Heart right ventricle (tissue), 16 donors: ENCODE measurements around the gene MBNL3. TPM values are rescaled to one million over a fixed set of nuclear protein-coding genes. Genes with fewer than 3 reads are reported as not detected.

ENCODE experiments used
- ATAC-seq, 8 donors: fragments of 200-7000 bp; cut with Tn5 transposase; one replicate each; pipeline ENCODE4 v1.9.1; 2020; ENCODE audit warnings: mild to moderate bottlenecking in 8 of 8, moderate library complexity in 8 of 8, moderate number of reproducible peaks in 1 of 8
- DNase-seq, 2 donors: peaks; one replicate each; pipeline ENCODE4 v3.0.0-alpha.2; 2020
- H3K27ac ChIP-seq, 10 donors: fragments of 200-600 bp; sonication (generic) in 2 of 10; one replicate each; pipeline versions ENCODE4 v1.5.0 to v1.8.0; 2020 to 2022; ENCODE audit warnings: mild to moderate bottlenecking in 3 of 10
- H3K27me3 ChIP-seq, 7 donors: fragments of 200-600 bp; one replicate each; pipeline ENCODE4 v1.8.0; 2021 to 2022; ENCODE audit warnings: mild to moderate bottlenecking in 2 of 7
- H3K36me3 ChIP-seq, 9 donors: fragments of 200-600 bp; sonication (generic) in 1 of 9; one replicate each; pipeline versions ENCODE4 v1.5.0 to v1.8.0; 2020 to 2022; ENCODE audit warnings: mild to moderate bottlenecking in 2 of 9
- H3K4me1 ChIP-seq, 9 donors: fragments of 200-600 bp; sonication (generic) in 1 of 9; one replicate each; pipeline versions ENCODE4 v1.5.0 to v1.8.0; 2020 to 2022; ENCODE audit warnings: mild to moderate bottlenecking in 4 of 9
- H3K4me3 ChIP-seq, 10 donors: fragments of 200-600 bp; sonication (generic) in 2 of 10; one replicate each; pipeline versions ENCODE4 v1.5.0 to v1.8.0; 2020 to 2022; ENCODE audit warnings: mild to moderate bottlenecking in 7 of 10, moderate library complexity in 2 of 10
- H3K9me3 ChIP-seq, 11 donors: fragments of 200-600 bp in 10 of 11; sonication (generic) in 2 of 11; one replicate each; pipeline versions ENCODE4 v1.5.0 to v1.8.0; 2013 to 2022; ENCODE audit warnings: mild to moderate bottlenecking in 2 of 11, control low read depth in 1 of 11, moderate library complexity in 1 of 11
- CTCF ChIP-seq, 9 donors: fragments of 200-600 bp; sonication (generic) in 2 of 9; IDR thresholded peaks; one replicate each; pipeline versions ENCODE4 v1.5.0 to v1.8.0; 2021 to 2022; ENCODE audit warnings: antibody characterized with exemption in 9 of 9, mild to moderate bottlenecking in 5 of 9, moderate library complexity in 1 of 9
- WGBS, 2 donors: extraction: QIAGEN DNeasy Blood & Tissue Kit; methylation state at CpG; one replicate each; pipeline ENCODE4 v1.1.7; 2013; ENCODE audit warnings: inconsistent platforms in 1 of 2; 5-methylcytosine and 5-hydroxymethylcytosine counted together
- intact Hi-C, 10 donors: fragments of 100-400 bp; cut with DNase I; formaldehyde crosslinking; loops; one replicate each; pipeline versions ENCODE4 v1.11.1 to v1.14.2; 2022
- polyA plus RNA-seq, 2 donors: library from polyadenylated mRNA; stranded (reverse); fragments of 200-250 nt; gene quantifications; one replicate each; pipeline ENCODE4 v1.2.3, GENCODE V29; 2013
- total RNA-seq, 10 donors: library from RNA; stranded (reverse); fragmentation: NEBNext Ultra II Directional in 3 of 10; extraction: Animal tissue kit (Norgen Biotek cat#: 25700) in 3 of 10; gene quantifications; one replicate each; pipeline versions ENCODE4 v1.2.1 to v1.2.4, GENCODE V29; 2021 to 2023
- donor health status: Arrhythmogenic right ventricular cardiomyopathy.
- donor health status: ischemic (EF 13 %, LVEDD 7.1; RV severe dilation, severe dysfunction).
- donor health status: healthy with polysubstance abuse.
- donor health status: DM: no; HTN: yes; CAD: no.
- donor health status: DM: no; HTN: no; CAD: no.
- donor health status: ischemic (EF 25% LVEDD 6.9; RV normal size, moderate dysfunction).
- donor health status: ischemic (EF 25% LVEDD 5.7; RV mildly dilated, moderate dysfunction).
- donor health status: healthy.
- donor health status: DM: yes; HTN: yes; CAD: no.
- donor health status: Ischemic cardiomyopathy.
- donor health status: ischemic (EF 35%, LVEDD 5.7; RV mildly dilated, moderate dysfunction).
- donor health status: nonischemic (EF 11% LVEDD 7.7; RV severe dilation, severe dysfunction).
- donor health status: DM: yes; HTN: yes; CAD: no.
- donor health status: PGD.
- donor health status: ischemic (EF 29% LVEDD 5.4; RV normal size, mild dysfunction).
- donor health status: nonischemic (EF 23%, LVEDD 6.1; RV moderate dilation, normal function).

MBNL3 gene
- total and polyA plus RNA-seq, 12 donors: 0.51 to 41.9 (median 5.6) TPM

- no peaks in the 10 kb centered on the region for H3K9me3 ChIP-seq
- no peak overlapping the region for H3K27ac ChIP-seq
- no peak for ATAC-seq
- no peak for DNase-seq
- H3K4me3 ChIP-seq: no peak overlapping the region
- 91 to 96% methylated on average over 2 of the region's 2 CpGs for WGBS, 2 donors
- no peaks in the 10 kb centered on the region for H3K36me3 ChIP-seq
- TF ChIP-seq CTCF (IDR thresholded peaks at IDR 0.05): no peak
- intact Hi-C loops: no loop called here
- H3K27me3 ChIP-seq: peaks cover 0 to 87% (median 0%) of the 10 kb centered on the region in 7 donors
- H3K4me1 ChIP-seq: no peaks in the 10 kb centered on the region
Observed at GRCh38 chrX:132508834-132509233, 20.0 kb upstream of the MBNL3 start.

- no peak for DNase-seq
Observed at GRCh38 chrX:132505116-132505515, 16.3 kb upstream of the MBNL3 start.

GRCh38 chrX:132504417-132504816 is 15.6 kb upstream of the MBNL3 start:
- Histone ChIP-seq H3K36me3 (no peaks in the 10 kb centered on the region), H3K27me3 (peaks cover 0 to 78% (median 0%) of the 10 kb centered on the region in 7 donors), H3K4me1 (no peaks in the 10 kb centered on the region), H3K4me3 (no peak overlapping the region), H3K9me3 (no peaks in the 10 kb centered on the region), H3K27ac (no peak overlapping the region)
- 95% methylated on average over 1 of the region's 1 CpG for WGBS, 2 donors
- intact Hi-C loops: no loop called here
- DNase-seq: no peak
- ATAC-seq: no peak
- TF ChIP-seq CTCF (IDR thresholded peaks at IDR 0.05): no peak

More at GRCh38 chrX:132505116-132505515, 16.3 kb upstream of the MBNL3 start:
- Histone ChIP-seq H3K4me3 (no peak overlapping the region), H3K27me3 (peaks cover 0 to 78% (median 0%) of the 10 kb centered on the region in 7 donors), H3K27ac (no peak overlapping the region), H3K4me1 (no peaks in the 10 kb centered on the region), H3K9me3 (no peaks in the 10 kb centered on the region), H3K36me3 (no peaks in the 10 kb centered on the region)
- ATAC-seq: peak in 1 of 8 donors; percentile 22
- no peak for TF ChIP-seq CTCF (IDR thresholded peaks at IDR 0.05)
- intact Hi-C loops: no loop called here
- WGBS, 2 donors: 82 to 93% methylated on average over 3 of the region's 3 CpGs

GRCh38 chrX:132501606-132502005 is 12.8 kb upstream of the MBNL3 start:
- no peak for DNase-seq
- no peak for ATAC-seq
- H3K36me3 ChIP-seq: no peaks in the 10 kb centered on the region
- 85 to 86% methylated on average over 2 of the region's 2 CpGs for WGBS, 2 donors
- no peaks in the 10 kb centered on the region for H3K4me1 ChIP-seq
- no peak for TF ChIP-seq CTCF (IDR thresholded peaks at IDR 0.05)
- intact Hi-C loops: no loop called here
- peaks cover 0 to 74% (median 0%) of the 10 kb centered on the region in 7 donors for H3K27me3 ChIP-seq
- no peaks in the 10 kb centered on the region for H3K9me3 ChIP-seq
- H3K4me3 ChIP-seq: no peak overlapping the region
- no peak overlapping the region for H3K27ac ChIP-seq
